Ovary (tissue), 9 donors: ENCODE measurements around the gene ZFPL1. TPM values are rescaled to one million over a fixed set of nuclear protein-coding genes. Genes with fewer than 3 reads are reported as not detected.
A peak's percentile ranks its signal among the peaks of the same experiment; 100 is the strongest.

Experiments used
- DNase-seq, 5 donors: peaks; one replicate each; pipeline ENCODE4 v3.0.0-alpha.2; 2019 to 2020
- H3K27ac ChIP-seq, 2 donors: fragments of 200-600 bp; one replicate each; pipeline versions ENCODE4 v1.5.1 to v1.8.0; 2019 to 2022
- H3K27me3 ChIP-seq: fragments of 200-600 bp; one replicate; pipeline ENCODE4 v1.8.0; 2022
- H3K36me3 ChIP-seq: fragments of 200-600 bp; sonication (generic); one replicate; pipeline ENCODE4 v1.5.1; 2019
- H3K4me1 ChIP-seq: one replicate; pipeline ENCODE4 v1.8.1; 2013; ENCODE audit warnings: mild to moderate bottlenecking, moderate library complexity; ENCODE audit not compliant: insufficient read depth
- H3K4me3 ChIP-seq: fragments of 200-600 bp; sonication (generic); one replicate; pipeline ENCODE4 v1.5.1; 2017
- H3K9me3 ChIP-seq, 2 donors: fragments of 200-600 bp in 1 of 2; sonication (generic) in 1 of 2; one replicate each; pipeline versions ENCODE4 v1.5.1 to v1.8.1; 2013 to 2019; ENCODE audit warnings: mild to moderate bottlenecking in 1 of 2, moderate library complexity in 1 of 2
- CTCF ChIP-seq, 3 donors: fragments of 450-650 bp in 2 of 3; fragments of 200-600 bp in 1 of 3; IDR thresholded peaks; one replicate each; pipeline versions ENCODE4 v1.5.1 to v1.8.0; 2016 to 2022; ENCODE audit warnings: antibody characterized with exemption in 3 of 3, mild to moderate bottlenecking in 1 of 3
- EP300 ChIP-seq: sonication (generic); formaldehyde crosslinking; IDR thresholded peaks from one replicate; pipeline ENCODE4 v1.6.1; 2017; ENCODE audit warnings: antibody characterized with exemption
- POLR2A ChIP-seq: fragments of 450-650 bp; IDR thresholded peaks from one replicate; pipeline ENCODE4 v1.6.1; 2017; ENCODE audit warnings: antibody characterized with exemption, mild to moderate bottlenecking, moderate library complexity
- WGBS, 3 donors: extraction: QIAGEN DNeasy Blood & Tissue Kit in 1 of 3; methylation state at CpG; one replicate each; pipeline versions ENCODE4 v1.1.5 to v1.1.7; 2013 to 2017; 5-methylcytosine and 5-hydroxymethylcytosine counted together
- intact Hi-C, 4 donors: fragments of 100-400 bp; cut with DNase I; formaldehyde crosslinking; loops; one replicate each; pipeline versions ENCODE4 v1.11.0 to v1.15.1; 2022 to 2023
- polyA plus RNA-seq, 2 donors: library from polyadenylated mRNA; stranded (reverse); fragments of 200-250 nt in 1 of 2; fragments of 350-450 nt in 1 of 2; fragmentation: Illumina TruSeq in 1 of 2; extraction: RNeasy Lipid Tissue Mini Kit (QIAGEN cat#74804) in 1 of 2; gene quantifications; one replicate each; pipeline ENCODE4 v1.2.3, GENCODE V29; 2013 to 2014
- total RNA-seq, 7 donors: library from RNA; depleted of rRNA in 2 of 7; stranded (reverse); fragments of >200 nt in 2 of 7; fragmentation: NEBNext Ultra II Directional in 3 of 7; extraction: Animal tissue kit (Norgen Biotek cat#: 25700) in 3 of 7; gene quantifications; one replicate each; pipeline versions ENCODE4 v1.1.0 to v1.2.4, GENCODE V29; 2016 to 2023
- donor health status: DM: no; HTN: no; CAD: no; lungs with moderate emphysema.
- donor health status: DM: no; HTN: no; CAD: no.
- donor health status: Bipolar disorder and iron deficiency.
- donor health status: DM: yes; HTN: yes; CAD: no.
- donor health status: DM: no; HTN: no; CAD: no.
- donor health status: DM: yes; HTN: yes; CAD: no.

The ZFPL1 gene
- total and polyA plus RNA-seq, 9 donors, result 11.2 to 44.8 (median 35.1) TPM

- H3K27ac ChIP-seq, result peak overlapping the region; percentile 32 to 56
- peak; percentile 66 to 82 (median 78) for DNase-seq
- TF ChIP-seq CTCF (IDR thresholded peaks at IDR 0.05) (peak; percentile 82 to 95 (median 94)), EP300 (no peak)
- H3K9me3 ChIP-seq, result no peaks in the 10 kb centered on the region
- no peaks in the 10 kb centered on the region for H3K36me3 ChIP-seq
- intact Hi-C loops, result loop anchor here in 2 of 4 donors (5.0 to 10.0 kb wide), 5 partner anchors 72 to 268 kb away; partner anchors contain the start of genes ARL2 (in 2 of the 2), ATG2A (in 1 of the 2), CAPN1 (in 1 of the 2) and CDC42BPG (in 1 of the 2)
- WGBS, 3 donors, result 1 to 3% (median 2%) methylated on average over 49 to 57 of the region's 57 CpGs
- H3K4me1 ChIP-seq, result peaks cover 16% of the 10 kb centered on the region
- no peaks in the 10 kb centered on the region for H3K27me3 ChIP-seq
- peak overlapping the region; percentile 51 for H3K4me3 ChIP-seq
Observed at GRCh38 chr11:65112546-65113360, 28.7 kb downstream of the ZFPL1 start.

GRCh38 chr11:65113361-65113756 is 29.3 kb downstream of the ZFPL1 start:
- peaks cover 16% of the 10 kb centered on the region for H3K4me1 ChIP-seq
- intact Hi-C loops, result loop anchor here in 2 of 4 donors (5.0 to 10.0 kb wide), 5 partner anchors 71 to 269 kb away; partner anchors contain the start of genes ARL2 (in 2 of the 2), ATG2A (in 1 of the 2), CAPN1 (in 1 of the 2) and CDC42BPG (in 1 of the 2)

GRCh38 chr11:65113839-65114238 is 29.8 kb downstream of the ZFPL1 start:
- Histone ChIP-seq H3K4me1 (peaks cover 16% of the 10 kb centered on the region), H3K36me3 (no peaks in the 10 kb centered on the region), H3K9me3 (no peaks in the 10 kb centered on the region), H3K27me3 (no peaks in the 10 kb centered on the region), H3K4me3 (no peak overlapping the region), H3K27ac (no peak overlapping the region)
- intact Hi-C loops, result loop anchor here in 2 of 4 donors (5.0 to 10.0 kb wide), 5 partner anchors 71 to 269 kb away; partner anchors contain the start of genes ARL2 (in 2 of the 2), ATG2A (in 1 of the 2), CAPN1 (in 1 of the 2) and CDC42BPG (in 1 of the 2)
- TF ChIP-seq EP300 (no peak), POLR2A (no peak), CTCF (IDR thresholded peaks at IDR 0.05) (no peak)
- WGBS, 3 donors, result 40 to 65% (median 41%) methylated on average over 6 of the region's 6 CpGs
- no peak for DNase-seq

More at GRCh38 chr11:65113361-65113756, 29.3 kb downstream of the ZFPL1 start:
- H3K36me3 ChIP-seq, result no peaks in the 10 kb centered on the region
- TF ChIP-seq EP300, result no peak
- no peak for TF ChIP-seq CTCF (IDR thresholded peaks at IDR 0.05)
- no peak for TF ChIP-seq POLR2A
- H3K27me3 ChIP-seq, result no peaks in the 10 kb centered on the region
- peak in 3 of 5 donors; percentile 55 to 70 (median 64) for DNase-seq
- H3K4me3 ChIP-seq, result peak overlapping the region; percentile 51
- H3K27ac ChIP-seq, result peak overlapping the region in 1 of 2 donors; percentile 56
- no peaks in the 10 kb centered on the region for H3K9me3 ChIP-seq
- WGBS, 3 donors, result 4 to 8% (median 6%) methylated on average over 14 of the region's 14 CpGs

GRCh38 chr11:65114538-65115171 is 30.6 kb downstream of the ZFPL1 start:
- Histone ChIP-seq H3K4me3 (no peak overlapping the region), H3K27ac (no peak overlapping the region), H3K27me3 (no peaks in the 10 kb centered on the region), H3K4me1 (peaks cover 16% of the 10 kb centered on the region), H3K36me3 (no peaks in the 10 kb centered on the region), H3K9me3 (no peaks in the 10 kb centered on the region)
- intact Hi-C loops, result loop anchor here in 3 of 4 donors (5.0 to 10.0 kb wide), 7 partner anchors 32 to 270 kb away; partner anchors contain the start of genes ARL2 (in 3 of the 3), ATG2A (in 1 of the 3), CAPN1 (in 1 of the 3) and CDC42BPG (in 1 of the 3)
- peak in 2 of 5 donors; percentile 16 to 44 for DNase-seq
- WGBS, 3 donors, result 72 to 80% (median 79%) methylated on average over 10 to 11 of the region's 11 CpGs
- TF ChIP-seq CTCF (IDR thresholded peaks at IDR 0.05), result no peak
- no peak for TF ChIP-seq POLR2A
- TF ChIP-seq EP300, result no peak
